ENCODE measurements around the gene SCT. TPM values are rescaled to one million over a fixed set of nuclear protein-coding genes. Genes with fewer than 3 reads are reported as not detected.
A peak's percentile ranks its signal among the peaks of the same experiment; 100 is the strongest.

SCT gene
- total RNA-seq, 2 donors from 2014 or later: 2.7 TPM; not detected in 1

- DNase-seq (no peak), ATAC-seq (no peak)
- intact Hi-C loops (cut with DNase I, micrococcal nuclease): no loop called here
These were observed 28.8 kb downstream of the SCT start for GRCh38 chr11:598005-598680.

GRCh38 chr11:597166-597725 is 29.7 kb downstream of the SCT start:
- intact Hi-C loops (cut with DNase I, micrococcal nuclease): no loop called here
- no peak for ATAC-seq
- DNase-seq: no peak

GRCh38 chr11:596374-596773 is 30.6 kb downstream of the SCT start:
- intact Hi-C loops (cut with DNase I, micrococcal nuclease): no loop called here
- ATAC-seq (no peak), DNase-seq (no peak)

- intact Hi-C loops (cut with DNase I, micrococcal nuclease): no loop called here
- no peak for DNase-seq
- no peak for ATAC-seq
These were observed 31.6 kb downstream of the SCT start for GRCh38 chr11:595400-595799.

- intact Hi-C loops (cut with DNase I, micrococcal nuclease): no loop called here
These were observed 33.6 kb downstream of the SCT start for GRCh38 chr11:593347-593746.

GRCh38 chr11:592918-593317 is 34.1 kb downstream of the SCT start:
- ATAC-seq: no peak
- intact Hi-C loops (cut with DNase I, micrococcal nuclease): no loop called here

More at GRCh38 chr11:593347-593746, 33.6 kb downstream of the SCT start:
- DNase-seq (no peak), ATAC-seq (no peak)

GRCh38 chr11:592501-592900 is 34.5 kb downstream of the SCT start:
- DNase-seq (no peak), ATAC-seq (no peak)
- intact Hi-C loops (cut with DNase I, micrococcal nuclease): no loop called here

More at GRCh38 chr11:592918-593317, 34.1 kb downstream of the SCT start:
- no peak for DNase-seq

- no peak for ATAC-seq
- intact Hi-C loops (cut with DNase I, micrococcal nuclease): no loop called here
- no peak for DNase-seq
These were observed 36.0 kb downstream of the SCT start for GRCh38 chr11:590997-591396.

- DNase-seq (no peak), ATAC-seq (no peak)
- intact Hi-C loops (cut with DNase I, micrococcal nuclease): no loop called here
These were observed 37.2 kb downstream of the SCT start for GRCh38 chr11:589798-590197.

GRCh38 chr11:587978-588380 is 39.0 kb downstream of the SCT start:
- peak; percentile 56 for ATAC-seq
- intact Hi-C loops (cut with DNase I, micrococcal nuclease): no loop called here
- no peak for DNase-seq

GRCh38 chr11:587546-587945 is 39.4 kb downstream of the SCT start:
- DNase-seq (no peak), ATAC-seq (no peak)
- intact Hi-C loops (cut with DNase I, micrococcal nuclease): no loop called here

- intact Hi-C loops (cut with DNase I, micrococcal nuclease): no loop called here
- DNase-seq (no peak), ATAC-seq (no peak)
These were observed 40.3 kb downstream of the SCT start for GRCh38 chr11:586376-587316.

- ATAC-seq: no peak
- no peak for DNase-seq
- intact Hi-C loops (cut with DNase I, micrococcal nuclease): no loop called here
These were observed 42.7 kb downstream of the SCT start for GRCh38 chr11:584287-584686.

- ATAC-seq: no peak
- intact Hi-C loops (cut with DNase I, micrococcal nuclease): no loop called here
- no peak for DNase-seq
These were observed 45.2 kb downstream of the SCT start for GRCh38 chr11:581752-582151.

GRCh38 chr11:581342-581741 is 45.6 kb downstream of the SCT start:
- intact Hi-C loops (cut with DNase I, micrococcal nuclease): no loop called here
- no peak for DNase-seq
- no peak for ATAC-seq

GRCh38 chr11:579830-580601 is 47.0 kb downstream of the SCT start:
- DNase-seq: no peak
- intact Hi-C loops (cut with DNase I, micrococcal nuclease): no loop called here
- ATAC-seq: no peak

GRCh38 chr11:578276-579035 is 48.5 kb downstream of the SCT start:
- ATAC-seq (no peak), DNase-seq (no peak)
- intact Hi-C loops (cut with DNase I, micrococcal nuclease): no loop called here

- intact Hi-C loops (cut with DNase I, micrococcal nuclease): no loop called here
- DNase-seq (no peak), ATAC-seq (no peak)
These were observed 49.4 kb downstream of the SCT start for GRCh38 chr11:577611-577894.

All from left colon (tissue), 2 donors.